Ishikawa (cell line): ENCODE results near the gene CHGA.

Experiments used
- CEBPB ChIP-seq: IDR thresholded peaks from 2 replicates; pipeline ENCODE4 v1.6.1; 2012
- TAF1 ChIP-seq: IDR thresholded peaks from 2 replicates; pipeline ENCODE4 v1.6.1; 2012; ENCODE audit warnings: low read depth, mild to moderate bottlenecking

DNA sequence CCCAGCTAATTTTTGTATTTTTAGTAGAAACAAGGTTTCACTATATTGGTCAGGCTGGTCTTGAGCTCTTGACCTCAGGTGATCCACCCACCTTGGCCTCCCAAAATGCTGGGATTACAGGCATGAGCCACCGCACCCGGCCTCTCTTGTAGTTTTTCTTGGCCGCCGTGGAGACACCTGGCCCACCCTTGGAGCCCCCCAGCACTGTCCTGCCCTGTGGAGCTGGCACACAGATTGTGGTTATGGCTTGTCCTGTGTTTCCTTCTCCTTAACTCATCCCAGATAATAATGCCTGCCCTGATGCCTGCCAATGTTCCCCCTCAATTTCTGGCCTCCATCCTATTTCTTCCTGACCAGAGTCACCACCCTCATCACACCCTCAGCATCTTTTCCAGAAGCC lies 57.9 kb downstream of the CHGA start:
- TF ChIP-seq TAF1: no peak
- TF ChIP-seq CEBPB: no peak
